CD1c-positive myeloid dendritic cell (primary cell): ENCODE measurements around the gene TEP1.
A peak's percentile ranks its signal among the peaks of the same experiment; 100 is the strongest.

ENCODE experiments used
- DNase-seq: peaks from one replicate; pipeline ENCODE4 v3.0.0-alpha.2; 2016; ENCODE audit errors: extremely low spot score

Gene TEP1

DNA sequence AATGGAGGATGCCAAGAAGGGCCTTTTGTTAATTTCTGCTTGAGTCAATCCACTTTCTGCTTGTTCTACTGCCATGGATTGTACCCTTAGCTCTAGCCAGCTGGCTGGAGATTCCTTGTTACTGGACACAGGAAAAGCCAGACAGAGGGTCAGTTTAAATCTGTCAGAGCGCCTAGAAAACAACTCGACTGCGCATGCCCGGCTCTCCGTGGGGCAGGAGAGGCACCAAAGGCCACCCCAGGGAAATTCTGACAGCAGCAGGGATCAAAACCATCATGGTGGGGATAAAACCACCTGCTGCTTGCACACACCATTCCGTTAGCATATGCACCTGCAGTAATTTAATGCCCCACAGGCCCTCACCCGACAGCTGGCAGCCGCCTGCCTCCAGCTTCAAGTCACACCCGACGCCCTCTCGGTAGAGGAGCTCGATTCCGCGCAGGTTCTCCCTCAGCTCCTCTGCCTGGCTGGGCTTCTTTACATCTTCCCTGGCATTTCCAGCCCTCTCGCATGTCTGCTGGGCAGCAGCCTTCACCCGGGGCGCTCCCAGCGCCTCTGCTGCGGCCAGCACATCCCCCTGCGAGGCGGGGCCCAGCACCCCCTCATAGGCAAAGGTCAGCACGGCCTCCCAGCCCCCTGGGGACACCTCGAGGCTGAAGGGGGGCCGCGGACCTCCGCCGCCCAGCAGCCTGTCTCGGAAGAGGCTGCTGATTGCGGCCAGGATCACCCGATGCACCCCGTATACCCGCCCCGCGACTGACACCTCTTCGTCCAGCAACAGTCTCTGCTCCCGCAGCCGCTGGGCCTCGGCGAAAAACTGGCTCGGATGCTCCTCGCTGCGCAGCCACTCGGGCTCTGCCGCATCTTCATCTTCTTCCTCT is 21.6 kb upstream of the TEP1 start:
- DNase-seq: no peak

DNA sequence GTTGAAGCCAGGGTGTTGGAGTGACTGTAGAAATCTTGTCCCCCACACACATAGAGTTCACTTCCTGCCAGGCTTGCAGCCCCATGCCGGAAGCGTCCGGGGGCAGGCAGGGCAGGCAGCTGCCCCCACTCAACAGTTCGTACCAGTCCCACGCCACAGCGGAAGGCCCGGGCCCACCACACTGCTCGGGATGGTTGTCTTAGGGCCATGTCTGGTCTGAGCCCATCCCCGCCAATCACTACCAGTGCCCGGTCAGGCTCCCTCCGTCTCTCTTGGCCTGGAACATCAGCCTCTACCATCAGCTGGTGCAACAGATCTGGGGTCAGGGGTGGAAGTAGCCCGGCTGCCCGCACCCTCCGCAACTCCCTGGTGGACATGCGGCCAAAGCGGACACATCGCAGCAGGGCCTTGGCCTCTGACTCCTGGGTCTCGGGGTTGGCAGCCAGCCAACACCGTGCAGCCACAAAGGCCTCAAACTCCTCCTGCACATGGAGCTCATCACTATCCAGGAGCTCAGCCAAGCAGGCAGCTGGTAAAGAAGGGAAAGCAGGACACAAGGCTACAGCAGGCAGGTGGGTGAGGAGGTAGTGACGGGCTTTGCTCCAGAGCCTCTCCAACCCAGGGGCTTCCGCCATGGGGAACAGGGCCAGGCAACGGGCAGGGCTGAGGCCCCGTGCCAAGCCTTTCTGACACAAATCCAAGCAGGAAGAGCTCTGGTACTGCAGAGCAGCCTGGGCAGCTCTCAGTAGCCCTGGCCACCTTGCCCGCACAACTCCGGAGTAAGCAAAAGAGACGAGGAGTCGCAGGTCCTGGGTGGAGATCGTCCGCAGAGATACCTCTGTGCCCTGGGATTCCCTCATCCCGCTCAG is 16.7 kb upstream of the TEP1 start:
- DNase-seq: no peak

DNA sequence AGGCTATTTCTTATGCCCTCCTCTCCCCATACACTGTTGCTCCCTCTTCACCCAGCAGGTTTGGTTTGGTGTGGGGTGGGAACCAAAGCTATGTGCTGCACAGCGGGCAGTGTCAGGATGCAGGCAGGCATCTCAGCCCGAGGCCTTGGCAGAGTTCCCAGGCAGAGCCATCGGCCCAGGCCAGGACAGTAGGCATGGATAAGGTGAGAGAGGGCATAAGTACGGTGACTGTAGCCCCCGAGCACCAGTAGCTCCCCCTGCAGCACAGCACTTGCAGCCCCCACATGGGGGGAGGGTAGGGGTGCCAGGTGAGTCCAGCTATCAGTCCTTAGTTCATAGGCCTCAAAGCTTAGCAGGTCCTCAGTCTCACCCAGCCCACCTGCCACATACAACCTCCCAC is 15.5 kb upstream of the TEP1 start:
- DNase-seq: no peak

DNA sequence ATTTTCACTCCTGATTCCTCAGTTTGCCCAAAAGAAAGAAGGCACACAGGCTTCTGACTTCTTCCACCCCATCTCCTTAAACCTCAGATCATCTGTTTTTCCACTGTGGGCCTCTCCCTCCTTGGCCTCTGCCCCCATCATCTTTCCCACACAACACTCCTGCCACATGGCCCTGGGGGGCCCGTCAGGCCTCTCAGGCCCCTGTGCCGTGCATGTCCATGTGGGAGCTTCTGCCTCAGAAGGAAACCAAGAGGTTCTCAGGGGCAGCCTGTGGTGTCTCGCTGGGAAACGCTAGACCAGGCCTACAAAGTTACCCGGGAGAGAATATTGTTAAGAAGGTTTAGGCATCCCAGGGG is 14.7 kb upstream of the TEP1 start:
- DNase-seq: no peak

DNA sequence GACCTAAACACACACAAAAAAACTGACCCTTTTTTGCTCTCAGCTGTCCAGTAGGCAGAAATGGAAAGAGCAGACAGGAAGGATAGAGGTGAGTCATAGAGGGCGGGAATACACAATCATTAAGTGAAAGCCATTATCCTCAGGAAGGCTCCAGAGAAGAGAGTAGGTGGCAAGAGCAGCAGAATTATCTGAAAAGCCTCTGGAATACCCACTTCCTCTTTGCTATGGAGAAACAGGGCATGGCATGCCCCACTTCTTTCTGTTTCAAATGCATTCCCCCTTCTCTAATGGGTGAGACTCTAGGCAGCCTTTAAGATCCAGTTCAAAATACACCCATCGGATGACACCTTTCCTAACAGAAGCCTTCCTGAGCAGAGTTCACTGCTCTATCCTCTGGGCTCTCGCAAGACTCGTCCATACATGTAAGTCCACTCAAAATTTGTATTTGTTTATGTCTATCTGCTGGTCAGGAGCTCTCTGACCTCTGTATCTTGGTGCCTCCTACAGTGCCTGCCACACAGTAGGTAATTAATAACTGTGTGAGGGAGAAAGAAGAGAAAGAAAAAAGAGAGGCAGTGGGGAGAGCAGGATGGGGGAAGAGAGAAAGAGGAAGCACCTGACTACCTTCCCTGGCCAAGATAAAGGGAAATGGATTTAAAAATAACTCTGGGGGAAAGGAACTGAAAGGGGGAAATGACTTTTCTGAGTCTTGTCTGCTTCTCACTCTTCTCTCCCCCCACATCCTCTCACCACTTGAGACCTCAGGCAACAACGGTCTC is 14.1 kb upstream of the TEP1 start:
- peak; percentile 86 for DNase-seq

DNA sequence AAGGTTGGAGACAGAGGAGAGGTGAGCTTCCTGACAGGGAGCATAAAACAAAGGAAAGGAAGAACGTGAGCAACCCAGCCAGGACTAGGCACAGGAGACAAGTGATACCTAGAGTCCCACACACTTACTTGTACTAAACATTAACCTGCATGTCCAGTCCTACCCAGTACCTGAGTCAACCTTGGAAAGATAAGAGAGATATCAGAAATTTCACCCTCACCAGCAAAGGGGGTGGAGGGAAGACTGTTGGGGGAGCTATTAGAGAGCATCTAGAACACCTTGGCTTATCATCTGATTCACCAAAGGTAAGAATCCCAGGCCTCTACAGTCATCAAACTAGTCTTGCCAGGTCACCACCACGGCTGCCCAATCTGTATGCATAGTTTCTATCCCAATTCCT is 11.6 kb upstream of the TEP1 start:
- DNase-seq: no peak

DNA sequence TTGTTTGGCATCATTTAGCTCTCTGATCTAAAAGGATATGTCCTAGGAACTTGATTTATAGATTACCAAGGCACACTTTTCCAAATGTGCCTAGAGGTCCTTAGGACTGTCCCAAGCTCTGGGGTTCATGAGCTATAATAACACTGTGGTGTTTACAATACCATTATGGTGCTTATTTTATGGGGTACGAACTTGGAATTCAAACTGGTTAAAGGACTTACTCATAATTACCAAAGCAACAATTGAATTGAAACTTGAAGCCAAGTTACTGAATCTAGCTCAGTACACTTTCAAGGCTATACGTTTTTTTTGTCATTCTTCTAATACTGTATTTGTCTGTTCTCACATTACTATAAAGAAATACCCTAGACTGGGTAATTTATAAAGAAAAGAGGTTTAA is 9.6 kb upstream of the TEP1 start:
- no peak for DNase-seq

DNA sequence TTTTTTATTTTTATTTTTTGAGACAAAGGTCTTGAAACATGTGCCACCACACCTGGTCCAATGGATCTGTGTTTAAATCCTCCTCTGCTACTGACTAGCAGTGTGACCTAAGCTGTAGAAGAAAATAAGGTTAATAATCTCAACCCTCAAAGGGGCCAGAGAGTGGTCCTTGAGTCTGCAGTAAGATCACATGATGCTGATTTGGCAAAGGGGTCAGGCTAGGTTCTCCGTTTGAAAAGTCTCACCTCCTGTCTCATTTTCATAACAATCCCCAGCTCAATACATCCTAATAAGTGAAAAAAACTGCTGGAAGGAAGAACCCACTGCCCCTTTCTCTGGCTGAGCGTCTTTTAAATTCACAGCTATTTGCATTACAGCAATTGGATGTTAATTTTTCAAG is 8.0 kb upstream of the TEP1 start:
- no peak for DNase-seq

DNA sequence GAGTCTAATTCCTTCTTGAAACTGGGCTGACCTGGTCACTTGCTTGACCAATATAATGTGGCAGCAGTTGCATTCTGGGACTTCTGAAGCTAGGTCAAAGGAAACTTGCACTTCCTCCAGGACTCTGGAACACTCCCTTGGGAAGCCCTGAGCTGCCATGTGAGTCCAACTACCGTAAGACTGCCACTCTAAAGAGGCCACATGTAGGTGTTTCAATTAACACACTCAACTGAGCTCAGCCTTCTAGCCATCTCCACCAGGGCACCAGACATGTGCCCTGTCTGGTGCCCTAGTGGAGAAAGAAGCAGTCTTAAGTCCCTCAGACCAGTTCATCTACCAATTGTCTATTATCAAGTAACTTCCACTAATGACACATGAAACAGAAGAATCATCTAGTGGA is 6.1 kb upstream of the TEP1 start:
- DNase-seq: no peak

DNA sequence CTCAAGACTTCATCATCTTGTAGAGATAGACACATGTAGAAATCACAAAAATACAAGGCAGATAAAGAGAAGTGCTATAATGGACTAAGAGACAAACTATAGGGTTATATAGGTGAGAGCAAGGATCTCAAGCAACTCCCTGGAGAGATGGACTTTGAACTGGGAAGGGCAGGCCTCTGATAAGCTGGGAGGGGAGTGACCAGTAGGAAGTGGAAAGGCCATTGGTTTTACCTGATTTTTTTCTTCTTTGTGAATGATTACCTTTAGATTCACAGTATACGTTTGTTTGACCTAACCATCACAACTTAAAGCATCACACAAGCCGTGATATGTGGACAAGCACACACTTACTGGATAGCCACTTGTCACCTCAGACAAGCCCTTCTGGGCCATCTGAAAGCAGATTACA is 5.2 kb upstream of the TEP1 start:
- no peak for DNase-seq

DNA sequence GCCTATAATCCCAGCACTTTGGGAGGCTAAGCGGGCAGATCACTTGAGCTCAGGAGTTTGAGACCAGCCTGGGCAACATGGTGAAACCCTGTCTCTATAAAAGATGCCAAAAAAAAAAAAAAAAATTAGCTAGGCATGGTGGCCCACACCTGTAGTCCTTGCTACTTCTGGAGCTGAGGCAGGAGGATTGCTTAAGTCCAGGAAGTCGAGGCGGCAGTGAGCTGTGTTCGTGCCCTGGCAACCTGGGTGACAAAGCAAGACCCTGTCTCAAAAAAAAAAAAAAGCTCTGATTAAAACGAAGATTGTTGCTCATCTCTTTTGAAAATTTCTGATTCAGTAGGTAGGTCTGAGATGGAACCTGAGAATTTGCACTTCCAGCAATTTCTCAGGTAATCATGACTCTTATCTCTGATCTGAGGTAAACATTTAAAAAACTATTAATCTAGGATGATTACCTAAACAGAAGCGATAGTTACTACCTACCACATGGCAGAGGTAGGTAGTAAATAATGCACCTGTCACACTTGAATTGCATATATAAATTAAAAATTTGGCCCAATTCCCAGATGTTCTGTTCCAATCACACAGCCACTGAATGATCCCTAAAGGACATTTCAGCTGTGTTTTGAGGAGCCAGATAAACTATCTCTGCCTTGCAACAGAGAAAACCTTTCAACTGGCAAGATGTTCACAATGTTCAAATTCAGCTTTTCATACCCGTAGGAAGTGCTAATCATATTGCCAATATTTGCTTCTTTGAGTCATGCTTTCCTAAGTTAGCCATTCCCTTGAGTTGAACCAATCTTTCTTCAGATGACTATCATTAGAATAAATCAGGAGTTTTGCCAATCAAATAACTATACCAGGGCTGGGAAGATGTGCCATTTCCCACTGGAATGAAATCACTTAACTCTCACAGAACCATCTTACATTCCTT is 4.2 kb upstream of the TEP1 start:
- DNase-seq: no peak

DNA sequence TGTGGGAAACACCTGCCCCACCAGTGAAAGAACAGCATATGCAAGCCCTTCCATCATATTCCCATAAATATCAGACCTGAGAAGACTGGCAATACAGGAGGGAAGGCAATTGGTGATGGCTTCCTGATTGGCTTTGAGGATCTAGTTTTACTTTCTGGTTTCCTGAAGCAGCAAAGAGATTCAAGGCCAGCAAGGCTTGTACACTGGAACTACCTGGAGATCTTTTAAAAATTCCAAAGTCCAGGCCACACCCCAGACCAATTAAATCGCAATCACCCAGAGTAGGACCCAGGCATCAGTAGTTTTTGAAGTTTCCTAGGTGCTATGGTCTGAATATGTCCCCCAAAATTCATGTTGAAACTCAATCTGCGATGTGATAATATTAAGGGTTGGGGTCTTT is 2.9 kb upstream of the TEP1 start:
- DNase-seq: no peak

DNA sequence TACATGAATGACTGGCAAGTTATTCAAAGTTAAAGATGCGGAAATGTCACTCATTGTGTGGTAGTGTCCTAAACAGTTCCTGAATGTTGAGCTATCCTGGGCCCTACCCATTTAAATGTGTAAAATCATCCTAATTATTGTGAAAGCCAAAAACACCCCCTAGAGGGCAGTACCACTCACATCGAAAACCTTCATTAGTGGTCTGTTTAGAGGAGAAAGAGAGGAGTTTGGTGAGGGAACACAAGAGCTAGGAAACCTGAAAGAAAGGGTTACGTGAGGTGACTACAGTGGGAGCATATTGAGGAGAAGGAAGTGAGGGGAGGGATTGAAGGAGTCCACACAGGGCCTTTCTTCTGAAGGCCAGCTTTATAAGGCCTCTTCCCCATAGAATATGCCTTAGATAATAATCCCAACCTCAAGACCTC is 2.5 kb upstream of the TEP1 start:
- peak; percentile 81 for DNase-seq

DNA sequence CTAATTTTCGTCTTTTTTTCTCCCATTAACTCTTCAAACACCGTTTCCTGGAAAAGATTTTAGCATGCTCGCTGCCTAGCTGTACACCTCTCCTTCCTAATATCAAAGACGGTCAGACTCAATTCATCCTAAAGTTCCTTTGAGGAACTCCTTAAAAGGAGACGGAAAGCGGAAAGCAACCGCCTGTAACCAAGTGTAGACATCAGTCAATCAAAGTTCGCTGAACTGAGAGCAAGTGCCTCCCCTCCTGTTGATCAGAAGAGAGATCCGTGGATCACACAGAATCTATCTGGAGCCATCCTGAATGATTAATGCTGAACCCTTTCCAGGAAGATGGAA is 412 bp upstream of the TEP1 start:
- DNase-seq: peak; percentile 47

DNA sequence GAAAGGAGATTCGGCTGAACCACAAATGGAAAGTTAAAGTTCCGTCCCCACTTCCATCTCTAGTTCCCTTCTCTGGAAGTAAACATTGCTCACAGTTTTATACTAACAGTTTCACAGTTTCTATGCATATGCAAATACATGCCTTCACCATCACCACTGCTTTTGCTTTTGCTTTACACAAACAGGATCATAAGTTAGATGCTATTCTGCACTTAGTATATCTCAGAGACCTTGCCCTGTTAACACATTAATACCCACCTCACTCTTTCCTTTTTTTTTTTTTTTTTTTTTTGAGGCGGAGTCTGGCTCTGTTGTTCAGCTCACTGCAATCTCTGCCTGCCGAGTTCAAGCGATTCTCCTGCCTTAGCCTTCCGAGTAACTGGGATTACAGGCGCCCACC is 890 bp downstream of the TEP1 start:
- peak; percentile 41 for DNase-seq

DNA sequence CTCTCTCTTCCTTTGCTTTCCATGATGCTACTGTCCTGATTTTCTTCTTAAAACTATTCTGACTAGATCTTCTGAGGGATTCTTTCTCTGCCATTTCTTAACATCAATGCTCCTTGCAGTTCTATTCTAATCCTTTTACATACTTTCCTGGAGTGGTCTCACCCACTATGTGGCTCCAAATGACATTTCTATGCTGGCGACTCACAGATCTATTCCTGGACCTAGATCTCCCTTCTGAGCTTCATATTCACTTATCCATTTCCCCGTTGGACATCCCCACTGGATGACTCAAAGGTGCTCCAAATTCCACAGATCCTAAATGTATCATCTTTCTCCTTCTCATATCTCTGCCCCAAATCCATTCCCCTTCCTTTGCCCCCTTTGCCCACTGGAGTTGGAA is 4.1 kb downstream of the TEP1 start:
- DNase-seq: no peak

DNA sequence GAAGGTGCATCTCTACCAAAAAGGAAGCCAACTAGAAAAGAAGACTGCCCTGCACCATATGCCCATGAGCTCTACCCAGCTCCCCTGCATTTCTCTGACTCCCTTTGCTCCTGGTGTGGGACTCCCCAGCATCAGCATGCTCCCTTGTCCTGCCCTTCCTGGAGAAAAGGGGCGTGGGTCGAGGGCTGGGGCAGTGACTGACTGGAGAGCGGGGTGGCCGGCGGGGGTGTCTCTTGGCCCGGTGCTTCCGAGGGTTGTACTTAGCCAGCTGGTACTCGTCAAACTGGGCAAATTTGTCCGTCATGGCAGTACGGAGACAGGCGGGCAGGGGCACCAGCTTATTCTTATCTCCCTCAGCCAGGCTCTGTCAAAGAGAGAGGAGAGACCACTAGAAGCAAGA is 9.8 kb downstream of the TEP1 start:
- DNase-seq: no peak

DNA sequence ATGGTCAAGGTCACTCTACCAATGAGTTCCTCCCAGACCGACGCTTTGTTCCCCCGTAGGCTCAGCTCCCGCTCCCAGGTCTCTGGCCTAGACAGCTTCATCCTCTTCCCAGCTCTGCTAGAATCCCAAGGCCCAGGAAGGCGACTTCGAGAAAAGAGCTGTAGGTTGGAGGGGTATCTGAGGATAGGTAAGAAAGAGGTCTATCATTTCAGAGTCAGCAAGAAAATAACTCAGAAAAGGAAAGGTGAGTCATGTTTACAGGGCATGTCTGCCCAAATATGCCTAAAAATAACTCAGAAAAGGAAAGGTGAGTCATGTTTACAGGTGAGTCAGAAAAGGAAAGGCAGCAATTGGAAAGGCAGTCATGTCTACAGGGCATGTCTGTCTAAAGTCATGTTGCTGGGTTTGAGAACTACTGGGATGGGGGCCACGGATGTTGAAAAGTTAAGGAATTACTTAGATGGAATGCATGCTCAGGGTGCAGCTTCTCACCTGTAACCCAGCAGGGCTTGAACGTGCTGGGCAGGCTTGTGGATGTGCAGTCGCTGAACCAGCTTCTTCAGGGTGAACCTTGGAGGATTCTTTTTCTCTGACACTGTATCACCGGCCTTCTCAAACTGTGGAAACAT is 12.2 kb downstream of the TEP1 start:
- DNase-seq: no peak

DNA sequence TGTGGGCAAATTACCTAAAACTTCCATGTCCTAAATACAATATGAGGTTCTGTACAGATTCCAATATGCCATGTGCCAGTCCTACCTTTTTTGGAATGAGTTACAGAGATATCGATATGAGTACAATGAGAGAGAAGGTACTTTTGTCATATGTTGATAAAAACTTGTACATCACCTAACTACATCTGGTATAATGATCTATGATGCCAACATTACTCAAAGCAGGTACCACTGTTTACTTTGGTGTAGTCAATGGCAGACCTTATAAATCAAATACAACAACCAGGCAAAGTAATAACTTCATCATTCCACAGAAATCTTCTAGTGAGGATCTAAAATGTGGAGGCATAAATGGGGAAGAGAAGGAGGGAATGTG is 12.7 kb downstream of the TEP1 start:
- no peak for DNase-seq

DNA sequence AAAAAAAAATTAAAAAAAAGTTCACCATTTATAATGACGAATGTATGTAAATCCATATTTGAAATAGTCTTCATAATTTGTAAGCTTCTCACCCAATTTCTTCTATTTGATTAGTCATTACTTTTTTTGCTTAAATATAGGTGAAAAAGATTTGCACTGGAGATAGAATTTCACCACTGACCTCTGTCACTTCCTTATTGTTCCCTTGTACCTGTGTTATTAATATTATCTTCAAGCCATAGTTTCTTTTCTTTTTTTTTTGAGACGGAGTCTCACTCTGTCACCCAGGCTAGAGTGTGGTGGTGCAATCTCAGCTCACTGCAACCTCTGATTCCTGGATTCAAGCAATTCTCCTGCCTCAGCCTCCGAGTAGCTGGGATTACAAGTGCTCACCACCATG is 15.8 kb downstream of the TEP1 start:
- DNase-seq: no peak

DNA sequence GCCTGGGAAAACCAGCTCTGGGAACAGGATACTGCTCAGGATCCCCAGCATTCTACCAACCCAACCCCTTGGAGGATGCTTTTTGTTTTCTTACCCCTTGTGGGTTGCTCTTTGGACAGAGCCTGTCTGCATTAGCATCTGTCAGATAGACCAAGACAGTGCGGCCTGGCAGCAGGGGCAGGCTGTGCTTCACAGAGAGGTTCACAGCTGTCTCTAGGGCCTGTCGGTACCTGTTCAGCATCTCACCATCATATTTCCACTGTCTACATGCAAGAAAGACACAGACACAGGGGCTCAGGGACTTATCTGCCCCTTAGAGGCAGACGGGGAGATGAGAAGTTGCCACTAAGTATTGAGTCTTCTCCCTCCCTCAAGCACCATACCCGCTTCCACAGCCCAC is 21.8 kb downstream of the TEP1 start:
- no peak for DNase-seq
